ENCODE measurements around the gene BRINP1.

BRINP1 gene

DNA sequence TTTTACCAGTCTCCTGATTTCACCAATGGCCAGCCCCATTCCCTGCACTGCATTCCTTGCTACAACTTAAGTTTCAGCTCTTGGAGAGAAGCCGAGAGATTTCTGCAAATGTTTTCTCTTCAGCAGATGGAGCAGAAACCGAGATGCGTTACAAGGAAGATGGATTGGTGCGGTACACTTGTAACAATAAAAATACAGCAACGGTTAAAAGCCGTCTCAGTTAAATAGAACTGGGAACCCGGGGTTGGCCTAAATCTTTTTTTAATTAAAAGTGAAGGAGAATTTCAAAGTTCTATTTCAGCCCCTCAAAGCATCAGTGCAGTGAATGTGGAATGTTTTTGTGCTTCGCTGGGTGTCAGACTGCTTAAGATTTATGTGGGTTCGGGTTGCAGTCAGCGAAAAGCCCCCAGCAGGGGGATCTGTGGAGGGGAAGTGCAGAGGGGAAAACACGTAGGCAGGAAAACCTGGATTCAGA lies 19.8 kb downstream of the BRINP1 start:
- FAIRE-seq, result no peak
- no peak for DNase-seq (ENCODE audit: insufficient read length, low spot score)

DNA sequence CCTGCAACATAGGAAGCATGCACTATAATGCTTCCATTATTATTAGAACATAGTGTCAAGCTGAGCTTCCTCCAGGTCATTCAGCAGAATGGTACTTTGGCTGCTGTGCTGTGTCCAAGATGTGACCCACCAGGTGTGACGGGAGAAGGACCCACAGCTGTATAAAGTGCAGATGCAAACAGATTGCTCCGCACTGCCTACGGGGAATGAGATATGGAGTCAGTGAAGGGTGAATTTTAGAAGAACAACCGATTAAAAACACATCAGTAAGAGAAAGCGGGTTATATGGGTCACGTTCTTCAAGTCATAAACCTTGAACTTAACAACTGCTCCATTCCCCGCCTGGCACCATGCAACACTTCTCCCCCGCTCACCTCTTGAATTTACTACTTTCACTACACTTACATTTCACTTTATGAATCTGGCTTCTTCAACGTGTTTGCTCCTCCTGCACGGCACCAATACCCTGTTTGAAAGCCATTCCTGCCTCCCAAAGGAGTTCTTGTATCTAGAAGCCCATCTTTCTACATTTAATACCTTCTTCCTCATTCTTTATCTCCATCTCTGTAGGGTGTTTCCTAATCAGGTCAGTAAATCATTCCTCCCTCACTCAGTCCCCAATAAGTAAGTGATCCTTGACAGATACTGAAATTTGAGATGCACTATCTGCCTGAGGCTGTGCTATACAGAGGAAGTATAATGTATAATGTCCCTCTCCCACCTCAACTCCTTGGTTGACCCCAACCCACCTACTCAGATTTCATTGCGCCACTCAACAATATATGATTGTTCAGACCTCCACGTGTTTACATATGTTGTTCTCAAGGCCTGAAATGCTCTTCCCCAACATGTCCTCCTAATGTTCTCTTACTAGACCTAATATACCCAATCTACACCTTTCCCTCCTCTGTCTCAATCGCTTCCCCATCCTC lies 25.9 kb downstream of the BRINP1 start:
- no peak for FAIRE-seq
- no peak for DNase-seq (ENCODE audit: insufficient read length, low spot score)

DNA sequence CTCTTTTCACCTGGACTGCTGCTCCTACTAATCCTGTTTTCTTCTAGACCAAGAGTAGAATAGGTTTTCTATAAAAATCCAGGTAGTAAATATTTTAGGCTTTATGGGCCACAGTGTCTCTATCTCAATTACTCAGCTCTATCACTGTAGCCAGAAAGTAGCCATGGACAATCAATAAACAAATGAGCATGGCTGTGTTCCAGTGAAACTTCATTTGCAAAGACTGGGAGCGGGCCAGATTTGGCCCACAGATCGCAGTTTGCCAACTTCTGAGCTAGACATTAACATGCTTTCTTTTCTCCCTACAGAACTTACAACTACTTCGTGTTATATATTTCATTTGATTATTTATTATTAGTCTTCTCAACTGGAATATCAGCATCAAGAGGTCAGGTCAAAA lies 30.2 kb downstream of the BRINP1 start:
- FAIRE-seq (no peak), DNase-seq (ENCODE audit: insufficient read length, low spot score) (no peak)

DNA sequence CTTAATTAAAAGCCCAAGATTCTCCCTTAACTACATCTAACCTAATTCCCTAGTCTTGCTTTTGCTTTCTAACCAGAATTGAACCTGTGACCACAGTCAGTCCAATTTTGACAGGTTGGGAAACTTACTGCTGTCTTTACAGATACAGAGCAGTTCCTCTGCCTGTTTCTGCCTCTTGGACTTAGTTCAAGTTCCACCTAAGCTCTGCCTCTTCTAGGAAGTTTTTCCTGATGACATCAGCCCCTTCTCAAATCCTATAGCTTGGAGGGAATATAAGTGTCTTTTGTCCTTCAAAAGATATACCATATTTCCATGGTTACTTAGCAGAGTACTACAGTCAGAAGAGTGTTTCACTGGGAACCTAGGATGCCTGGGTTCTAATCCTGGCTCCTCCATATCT lies 31.7 kb downstream of the BRINP1 start:
- FAIRE-seq (no peak), DNase-seq (ENCODE audit: insufficient read length, low spot score) (no peak)

- FAIRE-seq, result no peak
- DNase-seq (ENCODE audit: insufficient read length, low spot score), result no peak
Measured at GRCh38 chr9:119334745-119335144, 34.5 kb downstream of the BRINP1 start.

- FAIRE-seq, result no peak
- no peak for DNase-seq (ENCODE audit: insufficient read length, low spot score)
Measured at GRCh38 chr9:119333507-119334229, 35.6 kb downstream of the BRINP1 start.

GRCh38 chr9:119332522-119332921 lies 36.7 kb downstream of the BRINP1 start:
- no peak for FAIRE-seq

GRCh38 chr9:119322184-119322583 lies 47.1 kb downstream of the BRINP1 start:
- DNase-seq (ENCODE audit: insufficient read length, low spot score) (no peak), FAIRE-seq (no peak)

More at GRCh38 chr9:119332522-119332921, 36.7 kb downstream of the BRINP1 start:
- no peak for DNase-seq (ENCODE audit: insufficient read length, low spot score)

DNA sequence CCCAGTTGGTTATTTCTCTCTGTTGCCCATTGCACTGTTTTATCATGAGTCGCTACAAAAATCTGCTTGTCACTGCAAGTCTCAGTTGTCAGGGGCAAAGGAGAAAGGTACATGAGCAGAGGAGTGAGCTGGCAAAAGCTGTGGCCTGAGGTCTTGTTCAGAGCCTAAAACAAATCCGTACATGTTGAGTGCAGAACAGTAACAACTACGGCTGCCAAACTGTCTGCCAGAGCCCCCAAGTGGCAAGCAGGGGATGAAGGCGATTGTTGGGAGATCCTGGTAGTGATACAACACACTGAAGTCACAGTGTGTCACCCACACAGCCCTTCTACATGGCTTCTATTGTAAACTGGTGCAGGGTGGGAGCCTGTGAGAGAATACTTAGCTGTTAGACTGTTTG lies 50.9 kb downstream of the BRINP1 start:
- FAIRE-seq (no peak), DNase-seq (ENCODE audit: insufficient read length, low spot score) (no peak)

GRCh38 chr9:119313846-119314245 lies 55.4 kb downstream of the BRINP1 start:
- no peak for DNase-seq (ENCODE audit: insufficient read length, low spot score)
- FAIRE-seq, result no peak

DNA sequence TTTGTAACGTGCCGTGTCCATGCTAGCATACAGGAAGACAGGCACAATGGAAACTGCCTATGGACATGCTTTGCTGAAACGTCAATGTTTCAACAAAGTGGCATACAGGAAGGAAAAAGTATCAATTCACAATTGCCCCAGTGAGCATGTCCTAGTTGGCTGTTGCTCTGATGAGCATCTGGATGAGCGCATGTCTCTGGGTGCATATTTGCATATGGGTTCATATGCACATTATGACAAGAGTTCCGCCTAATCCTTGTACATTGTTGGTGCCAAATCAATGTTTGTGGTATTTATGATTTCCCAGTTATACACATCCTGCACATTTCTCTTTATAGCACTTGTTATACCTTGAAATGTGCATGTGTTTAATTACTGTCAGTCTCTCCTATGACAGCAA lies 58.5 kb downstream of the BRINP1 start:
- no peak for FAIRE-seq
- DNase-seq (ENCODE audit: insufficient read length, low spot score), result no peak

- no peak for FAIRE-seq
- DNase-seq (ENCODE audit: insufficient read length, low spot score), result no peak
Measured at GRCh38 chr9:119307471-119307870, 61.8 kb downstream of the BRINP1 start.

GRCh38 chr9:119304555-119304954 lies 64.7 kb downstream of the BRINP1 start:
- FAIRE-seq, result no peak
- DNase-seq (ENCODE audit: insufficient read length, low spot score), result no peak

GRCh38 chr9:119302988-119303698 lies 66.1 kb downstream of the BRINP1 start:
- FAIRE-seq (no peak), DNase-seq (ENCODE audit: insufficient read length, low spot score) (no peak)

DNA sequence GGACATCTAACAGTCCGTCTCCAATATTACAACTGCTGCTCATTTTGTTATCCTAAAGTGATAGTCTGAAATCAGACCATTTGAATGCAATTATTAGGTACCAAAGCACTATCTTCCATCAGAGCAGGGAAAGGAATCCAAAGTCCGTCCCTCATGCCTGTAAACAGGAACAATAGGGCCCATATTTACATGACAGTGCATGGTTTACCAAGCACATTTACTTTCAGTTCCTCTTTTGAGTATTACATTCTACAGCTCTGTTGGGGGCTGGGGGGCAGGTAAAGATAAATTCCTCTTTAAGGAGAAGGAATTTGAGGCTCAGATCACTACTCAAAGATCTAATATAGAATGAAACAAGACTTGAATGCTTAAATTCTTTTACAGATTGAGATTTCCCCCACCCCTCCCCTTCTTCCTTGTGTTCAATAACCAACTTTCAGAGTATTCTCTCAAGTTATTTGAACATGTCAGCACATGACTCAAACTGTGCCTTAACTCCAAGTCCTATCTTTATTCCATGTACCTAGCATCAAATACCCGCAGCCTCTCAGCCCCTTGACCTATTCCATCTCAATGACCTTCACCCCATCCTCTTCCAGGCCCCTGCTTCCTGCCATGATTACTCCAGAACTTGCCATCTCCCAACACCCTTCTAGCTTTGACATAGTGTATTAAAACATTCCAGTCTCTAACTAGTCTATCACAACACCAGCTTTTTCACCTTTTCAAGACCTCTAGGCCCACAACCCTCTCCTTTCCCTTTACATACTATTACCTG lies 71.0 kb downstream of the BRINP1 start:
- DNase-seq (ENCODE audit: insufficient read length, low spot score) (no peak), FAIRE-seq (peak; percentile 23)

DNA sequence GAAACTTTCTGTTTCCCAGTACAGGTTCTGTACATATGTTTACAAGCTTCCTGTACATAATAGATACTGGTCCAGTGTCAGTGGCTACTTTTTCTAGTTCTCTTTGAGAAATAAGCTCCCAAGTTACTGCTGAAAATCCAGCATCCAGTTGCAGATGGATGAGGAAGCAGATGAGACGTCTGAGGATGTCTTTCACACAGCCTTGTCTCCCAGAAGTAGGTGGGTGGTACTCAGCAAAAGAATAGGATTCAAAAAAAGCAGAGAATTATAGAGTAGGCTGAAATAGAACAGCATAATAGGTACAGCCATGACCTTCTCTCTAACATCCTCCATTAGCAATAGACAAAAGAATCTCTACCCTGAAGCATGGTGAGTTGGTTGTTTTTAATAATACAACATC lies 77.7 kb downstream of the BRINP1 start:
- DNase-seq (ENCODE audit: insufficient read length, low spot score) (no peak), FAIRE-seq (no peak)

- FAIRE-seq (peak; percentile 82), DNase-seq (ENCODE audit: insufficient read length, low spot score) (peak; percentile 23)
Measured at GRCh38 chr9:119289740-119290433, 79.3 kb downstream of the BRINP1 start.

DNA sequence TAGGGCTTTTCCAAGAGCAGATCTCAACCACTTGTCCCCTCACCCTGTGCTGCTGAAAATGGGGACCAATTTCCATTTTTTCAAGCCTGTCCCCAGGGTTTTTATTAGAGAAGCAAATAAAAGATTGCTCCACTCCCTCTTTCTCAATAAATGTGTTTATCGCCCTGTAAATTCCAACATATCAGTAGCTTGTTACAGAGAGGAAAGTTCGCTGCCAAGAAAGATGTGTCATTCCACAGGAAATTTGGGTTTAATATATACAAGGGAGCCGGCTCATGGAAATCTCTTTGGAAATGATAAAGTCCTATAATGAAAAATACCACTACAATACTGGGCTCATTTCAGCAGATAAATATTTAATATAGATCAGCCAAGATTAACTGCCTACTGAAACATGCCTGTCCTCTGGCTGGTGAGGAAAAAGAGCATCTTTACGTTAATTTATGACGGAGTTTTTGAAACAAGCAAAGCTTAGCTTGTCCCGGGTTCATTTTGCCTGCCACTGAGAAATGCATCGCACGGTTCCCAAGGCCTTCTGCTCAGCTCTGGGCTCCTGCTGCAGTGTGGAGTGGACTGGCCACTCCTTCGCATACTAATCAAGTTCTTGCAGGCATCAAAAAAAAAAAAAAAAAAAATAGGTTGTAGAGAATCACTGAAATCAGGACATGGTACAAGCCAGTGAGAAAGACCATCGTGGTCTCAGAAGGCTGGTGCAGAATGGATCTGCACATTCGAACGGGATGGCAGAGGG lies 84.5 kb downstream of the BRINP1 start:
- no peak for DNase-seq (ENCODE audit: insufficient read length, low spot score)
- no peak for FAIRE-seq

- FAIRE-seq (no peak), DNase-seq (ENCODE audit: insufficient read length, low spot score) (no peak)
Measured at GRCh38 chr9:119284118-119284517, 85.1 kb downstream of the BRINP1 start.

Data from GM19239 (cell line).